ENCODE measurements around the gene PGC. TPM values are rescaled to one million over a fixed set of nuclear protein-coding genes. Genes with fewer than 3 reads are reported as not detected.

Gene PGC
- polyA plus RNA-seq, 3 donors = not detected

GRCh38 chr6:41707565-41708200, 39.5 kb downstream of the PGC start:
- 4% methylated on average over 8 of the region's 14 CpGs for WGBS (ENCODE audit: insufficient coverage)
- Histone ChIP-seq H4K20me1 (ENCODE audit: insufficient read depth, low read length) (peaks cover 82% of the 10 kb centered on the region), H2AFZ (ENCODE audit: insufficient read depth, low read depth, low read length, poor library complexity, severe bottlenecking) (no peak overlapping the region), H3K4me3 (replicated peaks in 1 of 3; ENCODE audit: low read depth in 2 of 3, low read length in 3 of 3) (peak overlapping the region in 1 of 3 experiments; percentile 66), H3K79me2 (ENCODE audit: insufficient read depth, low read length) (peaks cover 84% of the 10 kb centered on the region), H3K36me3 (replicated peaks in 1 of 2; ENCODE audit: control insufficient read depth in 1 of 2, insufficient read depth in 2 of 2, low read length in 2 of 2) (peaks cover 9 to 46% of the 10 kb centered on the region in 2 donors), H3K4me1 (ENCODE audit: control insufficient read depth in 1 of 2, insufficient read depth in 2 of 2, low read length in 2 of 2) (peaks cover 55 to 63% of the 10 kb centered on the region in 2 donors), H3K9ac (ENCODE audit: insufficient read depth, low read length, poor library complexity, severe bottlenecking) (peak overlapping the region; percentile 51), H3K27me3 (ENCODE audit: control insufficient read depth in 2 of 2, insufficient read depth in 2 of 2, low read length in 2 of 2) (no peaks in the 10 kb centered on the region), H3K9me3 (replicated peaks in 1 of 2; ENCODE audit: control insufficient read depth in 1 of 2, insufficient read depth in 1 of 2, low read length in 2 of 2) (no peaks in the 10 kb centered on the region), H3K27ac (ENCODE audit: low read depth in 1 of 2, low read length in 2 of 2) (peak overlapping the region; percentile 87 to 89), H3K4me2 (replicated peaks; ENCODE audit: extremely low read depth, low read length, poor library complexity, severe bottlenecking) (peak overlapping the region; percentile 70)
- intact Hi-C loops (cut with micrococcal nuclease) = loop anchor here (2.0 to 10.0 kb wide), 4 partner anchors 15 to 70 kb away; partner anchors contain the start of genes FRS3 (in 2 of the 2) and TFEB (in 1 of the 2)
- peak; percentile 76 to 84 (median 80) for DNase-seq
- H3K4me3 Mint-ChIP-seq = peak overlapping the region; percentile 52 to 73
- H3K36me3 Mint-ChIP-seq = peaks cover 39 to 57% of the 10 kb centered on the region in 2 donors
- TF ChIP-seq CTCF (IDR thresholded peaks at IDR 0.05) = no peak
- H3K27me3 Mint-ChIP-seq (ENCODE audit: low read depth in 3 of 3) = no peaks in the 10 kb centered on the region
- peak overlapping the region; percentile 92 to 97 (median 95) for H3K27ac Mint-ChIP-seq
- peaks cover 70% of the 10 kb centered on the region for H3K4me1 Mint-ChIP-seq
- no peaks in the 10 kb centered on the region for H3K9me3 Mint-ChIP-seq

GRCh38 chr6:41706876-41707564, 40.2 kb downstream of the PGC start:
- no peaks in the 10 kb centered on the region for H3K9me3 Mint-ChIP-seq
- H3K36me3 ChIP-seq (replicated peaks in 1 of 2; ENCODE audit: control insufficient read depth in 1 of 2, insufficient read depth in 2 of 2, low read length in 2 of 2) = peaks cover 14 to 49% of the 10 kb centered on the region in 2 donors
- peak; percentile 57 to 79 (median 60) for DNase-seq
- peak overlapping the region; percentile 87 to 89 for H3K27ac ChIP-seq (ENCODE audit: low read depth in 1 of 2, low read length in 2 of 2)
- H3K27me3 ChIP-seq (ENCODE audit: control insufficient read depth in 2 of 2, insufficient read depth in 2 of 2, low read length in 2 of 2) = no peaks in the 10 kb centered on the region
- peaks cover 64% of the 10 kb centered on the region for H3K4me1 Mint-ChIP-seq
- H3K4me3 Mint-ChIP-seq = peak overlapping the region; percentile 61 to 82
- no peaks in the 10 kb centered on the region for H3K9me3 ChIP-seq (replicated peaks in 1 of 2; ENCODE audit: control insufficient read depth in 1 of 2, insufficient read depth in 1 of 2, low read length in 2 of 2)
- peak overlapping the region in 1 of 3 experiments; percentile 66 for H3K4me3 ChIP-seq (replicated peaks in 1 of 3; ENCODE audit: low read depth in 2 of 3, low read length in 3 of 3)
- peak overlapping the region; percentile 92 to 97 (median 95) for H3K27ac Mint-ChIP-seq
- intact Hi-C loops (cut with micrococcal nuclease) = loop anchor here (1.0 to 10.0 kb wide), 5 partner anchors 16 to 70 kb away; partner anchors contain the start of genes FRS3 (in 2 of the 2) and TFEB (in 1 of the 2)
- no CpG with 5 or more reads among the region's 9 CpGs for WGBS (ENCODE audit: insufficient coverage)
- H3K36me3 Mint-ChIP-seq = peaks cover 41 to 57% of the 10 kb centered on the region in 2 donors
- H3K4me1 ChIP-seq (ENCODE audit: control insufficient read depth in 1 of 2, insufficient read depth in 2 of 2, low read length in 2 of 2) = peaks cover 49 to 56% of the 10 kb centered on the region in 2 donors
- peak overlapping the region; percentile 51 for H3K9ac ChIP-seq (ENCODE audit: insufficient read depth, low read length, poor library complexity, severe bottlenecking)
- H4K20me1 ChIP-seq (ENCODE audit: insufficient read depth, low read length) = peaks cover 82% of the 10 kb centered on the region
- H3K27me3 Mint-ChIP-seq (ENCODE audit: low read depth in 3 of 3) = no peaks in the 10 kb centered on the region
- H2AFZ ChIP-seq (ENCODE audit: insufficient read depth, low read depth, low read length, poor library complexity, severe bottlenecking) = no peak overlapping the region
- peaks cover 84% of the 10 kb centered on the region for H3K79me2 ChIP-seq (ENCODE audit: insufficient read depth, low read length)
- TF ChIP-seq CTCF (IDR thresholded peaks at IDR 0.05) = no peak
- H3K4me2 ChIP-seq (replicated peaks; ENCODE audit: extremely low read depth, low read length, poor library complexity, severe bottlenecking) = peak overlapping the region; percentile 70

Data from CD14-positive monocyte (primary cell).